HL-60 (cell line): ENCODE data around the gene DOCK9.

ENCODE experiments used
- DNase-seq, 2 experiments: peaks; one replicate each; pipeline ENCODE4 v3.0.0-alpha.2; 2010 to 2020; ENCODE audit warnings: low read depth in 1 of 2, low spot score in 1 of 2
- H3K27ac ChIP-seq: fragments of 250-450 bp; sonication (Bioruptor Pico); replicated peaks from 2 replicates; pipeline ENCODE4 v1.5.1; 2020; ENCODE audit warnings: mild to moderate bottlenecking, moderate library complexity
- H3K27me3 ChIP-seq: fragments of 250-450 bp; sonication (Bioruptor Pico); 2 replicates; pipeline ENCODE4 v1.5.1; 2021; ENCODE audit warnings: mild to moderate bottlenecking, moderate library complexity; ENCODE audit not compliant: insufficient read depth, poor library complexity, severe bottlenecking
- H3K4me3 ChIP-seq: replicated peaks from 2 replicates; pipeline ENCODE4 v1.5.1; 2011; ENCODE audit warnings: mild to moderate bottlenecking, control low read depth, low read length; ENCODE audit not compliant: insufficient read depth
- GABPA ChIP-seq: IDR thresholded peaks from 2 replicates; pipeline ENCODE4 v1.6.1; 2012; ENCODE audit warnings: low read depth
- POLR2AphosphoS5 ChIP-seq: IDR thresholded peaks from 2 replicates; pipeline ENCODE4 v1.6.1; 2012; ENCODE audit warnings: low read depth
- SPI1 ChIP-seq: IDR thresholded peaks from 2 replicates; pipeline ENCODE4 v1.6.1; 2012; ENCODE audit warnings: low read depth, mild to moderate bottlenecking, borderline replicate concordance
- TF ChIP-seq, protein P1 (sequence below): IDR thresholded peaks from one replicate; pipeline ENCODE4 v1.5.1; 2011; ENCODE audit warnings: low read length, control low read depth, inconsistent platforms; ENCODE audit not compliant: insufficient read depth
- TF ChIP-seq, protein P2 (sequence below): IDR thresholded peaks from 2 replicates; pipeline ENCODE4 v1.6.1; 2012; ENCODE audit warnings: low read depth; ENCODE audit not compliant: insufficient replicate concordance

The DOCK9 gene

DNA sequence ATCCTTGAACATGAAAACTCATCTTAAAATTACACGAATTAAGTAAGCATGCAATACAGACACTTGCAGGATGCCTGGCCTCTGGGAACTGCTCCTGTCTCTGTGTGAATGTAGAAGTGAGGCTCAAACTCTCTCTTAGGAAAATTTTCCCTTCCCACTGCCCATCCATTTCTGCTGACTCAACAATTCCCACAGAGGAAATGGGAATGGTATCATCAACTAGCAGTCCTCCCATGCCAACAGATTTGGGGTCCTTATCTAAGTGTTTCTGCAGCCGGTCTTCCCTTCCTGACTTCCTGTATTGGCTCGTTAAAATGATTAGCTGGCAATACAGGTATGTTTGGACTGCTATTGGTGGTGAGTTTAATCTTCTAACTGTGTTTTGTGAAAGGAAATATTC is 85.8 kb downstream of the DOCK9 start:
- Histone ChIP-seq H3K27ac (no peak overlapping the region), H3K4me3 (no peak overlapping the region), H3K27me3 (peaks cover 18% of the 10 kb centered on the region)
- TF ChIP-seq, protein P1, sequence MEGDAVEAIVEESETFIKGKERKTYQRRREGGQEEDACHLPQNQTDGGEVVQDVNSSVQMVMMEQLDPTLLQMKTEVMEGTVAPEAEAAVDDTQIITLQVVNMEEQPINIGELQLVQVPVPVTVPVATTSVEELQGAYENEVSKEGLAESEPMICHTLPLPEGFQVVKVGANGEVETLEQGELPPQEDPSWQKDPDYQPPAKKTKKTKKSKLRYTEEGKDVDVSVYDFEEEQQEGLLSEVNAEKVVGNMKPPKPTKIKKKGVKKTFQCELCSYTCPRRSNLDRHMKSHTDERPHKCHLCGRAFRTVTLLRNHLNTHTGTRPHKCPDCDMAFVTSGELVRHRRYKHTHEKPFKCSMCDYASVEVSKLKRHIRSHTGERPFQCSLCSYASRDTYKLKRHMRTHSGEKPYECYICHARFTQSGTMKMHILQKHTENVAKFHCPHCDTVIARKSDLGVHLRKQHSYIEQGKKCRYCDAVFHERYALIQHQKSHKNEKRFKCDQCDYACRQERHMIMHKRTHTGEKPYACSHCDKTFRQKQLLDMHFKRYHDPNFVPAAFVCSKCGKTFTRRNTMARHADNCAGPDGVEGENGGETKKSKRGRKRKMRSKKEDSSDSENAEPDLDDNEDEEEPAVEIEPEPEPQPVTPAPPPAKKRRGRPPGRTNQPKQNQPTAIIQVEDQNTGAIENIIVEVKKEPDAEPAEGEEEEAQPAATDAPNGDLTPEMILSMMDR: no peak
- no peak for TF ChIP-seq SPI1
- TF ChIP-seq, protein P2, sequence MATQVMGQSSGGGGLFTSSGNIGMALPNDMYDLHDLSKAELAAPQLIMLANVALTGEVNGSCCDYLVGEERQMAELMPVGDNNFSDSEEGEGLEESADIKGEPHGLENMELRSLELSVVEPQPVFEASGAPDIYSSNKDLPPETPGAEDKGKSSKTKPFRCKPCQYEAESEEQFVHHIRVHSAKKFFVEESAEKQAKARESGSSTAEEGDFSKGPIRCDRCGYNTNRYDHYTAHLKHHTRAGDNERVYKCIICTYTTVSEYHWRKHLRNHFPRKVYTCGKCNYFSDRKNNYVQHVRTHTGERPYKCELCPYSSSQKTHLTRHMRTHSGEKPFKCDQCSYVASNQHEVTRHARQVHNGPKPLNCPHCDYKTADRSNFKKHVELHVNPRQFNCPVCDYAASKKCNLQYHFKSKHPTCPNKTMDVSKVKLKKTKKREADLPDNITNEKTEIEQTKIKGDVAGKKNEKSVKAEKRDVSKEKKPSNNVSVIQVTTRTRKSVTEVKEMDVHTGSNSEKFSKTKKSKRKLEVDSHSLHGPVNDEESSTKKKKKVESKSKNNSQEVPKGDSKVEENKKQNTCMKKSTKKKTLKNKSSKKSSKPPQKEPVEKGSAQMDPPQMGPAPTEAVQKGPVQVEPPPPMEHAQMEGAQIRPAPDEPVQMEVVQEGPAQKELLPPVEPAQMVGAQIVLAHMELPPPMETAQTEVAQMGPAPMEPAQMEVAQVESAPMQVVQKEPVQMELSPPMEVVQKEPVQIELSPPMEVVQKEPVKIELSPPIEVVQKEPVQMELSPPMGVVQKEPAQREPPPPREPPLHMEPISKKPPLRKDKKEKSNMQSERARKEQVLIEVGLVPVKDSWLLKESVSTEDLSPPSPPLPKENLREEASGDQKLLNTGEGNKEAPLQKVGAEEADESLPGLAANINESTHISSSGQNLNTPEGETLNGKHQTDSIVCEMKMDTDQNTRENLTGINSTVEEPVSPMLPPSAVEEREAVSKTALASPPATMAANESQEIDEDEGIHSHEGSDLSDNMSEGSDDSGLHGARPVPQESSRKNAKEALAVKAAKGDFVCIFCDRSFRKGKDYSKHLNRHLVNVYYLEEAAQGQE: no peak
- DNase-seq: no peak

DNA sequence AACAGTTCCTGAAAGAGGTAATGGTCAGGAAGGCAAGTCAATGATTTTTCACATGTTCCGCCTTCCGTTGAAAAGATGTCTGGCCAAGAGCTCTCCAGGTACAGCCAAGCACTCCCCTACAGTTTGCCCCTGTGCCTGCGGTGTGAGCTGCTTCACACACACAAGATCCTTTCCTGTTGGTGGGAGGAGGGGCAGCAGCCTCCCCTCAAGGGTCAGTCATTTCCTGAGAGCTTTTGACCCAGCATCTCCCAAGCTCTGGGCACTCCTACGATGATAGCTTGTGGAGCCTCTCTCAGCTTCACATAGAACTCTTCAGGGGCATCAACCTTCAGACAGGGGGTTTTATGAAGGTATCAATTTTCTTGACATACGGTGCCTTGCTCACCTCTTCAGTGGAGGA is 86.9 kb downstream of the DOCK9 start:
- Histone ChIP-seq H3K4me3 (no peak overlapping the region), H3K27ac (no peak overlapping the region), H3K27me3 (peaks cover 18% of the 10 kb centered on the region)
- TF ChIP-seq SPI1: no peak
- TF ChIP-seq POLR2AphosphoS5: no peak
- TF ChIP-seq, protein P1: no peak
- TF ChIP-seq, protein P2: no peak
- TF ChIP-seq GABPA: no peak
- no peak for DNase-seq

DNA sequence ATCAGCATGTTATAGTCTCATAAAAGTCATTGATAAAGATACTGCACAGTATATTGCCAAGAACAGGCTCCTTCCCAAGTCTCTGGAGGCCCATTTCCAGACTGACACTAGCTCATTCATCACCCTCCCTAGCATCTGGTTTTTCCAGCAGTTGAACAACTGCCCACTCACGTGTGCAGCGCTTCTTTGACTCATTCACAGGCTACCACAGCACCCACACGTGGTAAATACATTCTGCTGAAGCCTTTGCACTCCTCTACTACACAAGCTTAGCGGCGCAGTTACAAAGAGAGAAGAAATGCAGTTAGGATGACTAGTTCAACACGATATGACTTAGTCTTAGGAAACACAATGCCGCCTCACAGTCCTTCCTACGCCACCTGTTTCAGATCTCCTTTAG is 87.7 kb downstream of the DOCK9 start:
- TF ChIP-seq, protein P2: no peak
- TF ChIP-seq SPI1: no peak
- TF ChIP-seq POLR2AphosphoS5: no peak
- no peak for TF ChIP-seq GABPA
- TF ChIP-seq, protein P1: no peak
- no peak for DNase-seq
- no peak overlapping the region for H3K4me3 ChIP-seq
- H3K27ac ChIP-seq: no peak overlapping the region
- H3K27me3 ChIP-seq: peaks cover 15% of the 10 kb centered on the region
